GM18502 (cell line): ENCODE measurements around the gene TMEM35A.
"Not testable (repeated sequence)": the region's sequence is repeated elsewhere in the genome, so short reads cannot be mapped to it uniquely, and the experiment has no call there.

ENCODE experiments used
- ATAC-seq: cut with Tn5 transposase; IDR thresholded peaks from one replicate; pipeline ENCODE4 v1.9.1; 2021; ENCODE audit warnings: mild to moderate bottlenecking; ENCODE audit not compliant: unreplicated experiment, poor library complexity

TMEM35A gene, protein sequence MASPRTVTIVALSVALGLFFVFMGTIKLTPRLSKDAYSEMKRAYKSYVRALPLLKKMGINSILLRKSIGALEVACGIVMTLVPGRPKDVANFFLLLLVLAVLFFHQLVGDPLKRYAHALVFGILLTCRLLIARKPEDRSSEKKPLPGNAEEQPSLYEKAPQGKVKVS

GRCh38 chrX:101078716-101079598 lies at the start of gene TMEM35A:
Gene TMEM35A, plus strand, starts transcription at chrX:101078879. Its CDS starts 124 bp downstream, at chrX:101079003.
- ATAC-seq: no peak

GRCh38 chrX:101029665-101030064 lies 49.0 kb upstream of the TMEM35A start:
- ATAC-seq: no peak

GRCh38 chrX:101037231-101037630 lies 41.4 kb upstream of the TMEM35A start:
- no peak for ATAC-seq

GRCh38 chrX:101040197-101040596 lies 38.5 kb upstream of the TMEM35A start:
- peak; percentile 45 for ATAC-seq

- ATAC-seq: peak; percentile 21
These were observed 27.5 kb upstream of the TMEM35A start for GRCh38 chrX:101051153-101051548.

DNA sequence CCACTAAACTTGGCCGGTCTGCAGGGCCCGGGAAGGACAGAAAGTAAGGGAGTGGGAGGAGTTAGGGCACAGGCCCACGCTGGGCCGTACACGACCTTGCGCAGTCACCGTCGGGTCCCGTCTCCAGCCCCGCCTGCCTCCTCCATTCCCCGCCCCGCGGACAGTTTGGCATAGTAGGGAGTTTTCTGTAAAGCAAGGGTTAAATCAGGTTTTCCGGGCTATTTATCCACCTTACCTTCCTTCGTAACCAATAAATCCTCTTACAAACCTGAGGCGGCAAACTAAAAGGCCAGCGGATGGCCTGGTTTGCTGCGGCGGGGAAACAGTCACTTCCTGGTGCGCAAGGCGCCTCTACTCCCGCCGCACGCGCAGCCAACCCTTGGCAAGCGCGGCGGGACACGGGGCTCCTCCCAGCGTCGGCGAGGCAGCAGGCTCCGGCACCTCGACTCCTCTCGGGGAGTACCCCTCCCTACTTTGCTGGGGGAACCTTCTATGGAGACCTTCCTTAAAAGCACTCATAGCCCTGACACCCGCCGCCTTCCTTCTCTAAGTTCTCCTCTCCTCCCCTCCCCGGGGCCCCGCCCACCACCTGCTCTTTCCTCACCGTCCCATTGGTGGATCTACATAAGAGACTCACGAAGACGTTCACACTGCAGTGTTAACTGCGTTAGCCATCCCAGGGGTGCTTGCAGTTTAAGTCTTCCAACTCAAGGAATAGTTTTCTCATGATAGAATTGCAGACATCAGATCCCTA lies 27.0 kb upstream of the TMEM35A start, which contains the start of gene TRMT2B:
Gene TRMT2B, minus strand, starts transcription at position 563 of the 754 bp plus-strand sequence. CDS start 9,822 bp downstream, outside the sequence.
- peak; percentile 92 for ATAC-seq

DNA sequence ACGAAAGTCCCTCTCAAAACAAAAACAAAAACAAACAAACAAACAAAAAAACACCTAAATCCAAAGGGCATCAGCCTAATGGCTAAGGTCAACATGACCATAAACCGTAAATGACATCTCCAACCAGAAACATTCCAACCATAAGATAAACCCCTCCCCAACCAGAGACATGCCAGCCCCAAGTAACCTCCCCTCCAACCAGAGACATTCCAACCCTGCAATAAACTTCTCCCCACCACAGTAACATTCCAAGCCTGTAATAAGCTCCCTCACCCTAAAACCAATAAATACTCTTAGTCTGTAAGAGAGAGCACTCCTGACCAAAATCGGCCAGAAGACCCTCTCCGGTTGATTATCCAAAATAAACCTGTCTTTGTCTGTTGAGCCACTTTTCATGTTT lies 22.1 kb upstream of the TMEM35A start:
- ATAC-seq: not testable (repeated sequence)

DNA sequence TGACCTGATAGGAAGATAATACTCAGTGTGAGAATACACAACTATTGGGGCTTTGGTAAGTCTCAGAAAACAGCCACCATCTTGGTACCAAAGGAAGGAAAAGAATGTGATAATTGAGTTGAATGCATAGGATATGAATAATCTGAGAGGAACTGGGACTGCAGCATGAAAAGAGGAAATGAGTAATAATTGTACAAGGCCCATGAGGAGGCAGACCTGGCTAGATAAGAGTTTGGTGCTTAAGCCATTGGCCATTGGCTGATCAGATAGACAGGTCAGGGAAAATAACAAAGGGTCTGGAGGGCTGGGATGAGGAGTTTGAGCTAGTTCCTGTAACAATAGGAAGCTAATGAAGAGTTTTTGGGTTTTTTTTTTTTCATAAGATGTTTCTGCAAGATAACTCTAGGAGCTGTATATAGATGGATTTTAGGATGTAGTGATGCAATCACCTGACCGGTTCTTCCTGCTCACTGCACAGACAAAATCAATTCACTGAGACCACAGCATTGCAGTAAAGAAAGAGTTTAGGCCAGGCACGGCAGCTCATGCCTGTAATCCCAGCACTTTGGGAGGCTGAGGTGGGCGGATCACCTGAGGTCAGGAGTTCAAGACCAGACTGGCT lies 21.5 kb upstream of the TMEM35A start:
- peak; percentile 96 for ATAC-seq

DNA sequence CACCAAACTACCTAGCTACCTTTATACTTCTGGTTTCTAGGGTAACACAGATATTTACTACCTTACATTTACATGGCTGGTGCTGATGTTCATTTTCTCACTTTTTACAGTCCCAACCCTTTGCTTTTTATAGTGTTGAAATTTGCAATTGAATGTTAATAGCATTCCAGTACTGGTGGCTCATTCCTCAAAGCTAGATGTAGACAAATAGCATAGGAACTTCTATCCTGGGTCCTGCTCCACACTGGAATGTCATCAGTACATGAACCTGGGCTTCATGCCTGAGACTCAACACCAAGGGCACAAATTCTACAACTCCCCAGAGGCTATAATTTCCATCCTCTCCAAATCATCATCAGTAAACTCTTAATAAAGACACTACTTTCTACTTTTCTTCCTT lies 16.5 kb upstream of the TMEM35A start:
- ATAC-seq: no peak

GRCh38 chrX:101071582-101071981 lies 7.1 kb upstream of the TMEM35A start:
- ATAC-seq: no peak

- ATAC-seq: no peak
These were observed 1.1 kb downstream of the TMEM35A start for GRCh38 chrX:101079736-101080270.

GRCh38 chrX:101080326-101081124 lies 1.8 kb downstream of the TMEM35A start:
- no peak for ATAC-seq

DNA sequence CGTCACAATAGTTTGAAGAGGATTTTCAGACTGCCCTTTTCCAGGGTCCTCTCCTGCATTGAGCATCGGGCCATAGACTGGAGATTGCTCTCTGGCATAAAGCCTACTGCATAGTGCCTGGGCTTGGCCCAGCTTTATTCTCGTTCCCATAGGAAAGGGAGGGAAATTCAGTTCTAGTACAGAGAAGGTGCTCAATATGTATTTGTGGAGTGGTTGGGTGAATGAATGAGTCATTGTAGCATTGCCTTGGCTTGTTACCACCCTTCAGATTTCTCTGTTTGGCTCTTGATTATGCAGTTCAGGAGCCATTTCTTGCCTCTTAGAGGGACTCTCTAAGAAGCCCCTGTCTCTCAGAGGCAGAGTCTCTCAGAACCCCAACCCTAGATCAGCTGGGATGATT lies 2.6 kb downstream of the TMEM35A start:
- ATAC-seq: no peak

DNA sequence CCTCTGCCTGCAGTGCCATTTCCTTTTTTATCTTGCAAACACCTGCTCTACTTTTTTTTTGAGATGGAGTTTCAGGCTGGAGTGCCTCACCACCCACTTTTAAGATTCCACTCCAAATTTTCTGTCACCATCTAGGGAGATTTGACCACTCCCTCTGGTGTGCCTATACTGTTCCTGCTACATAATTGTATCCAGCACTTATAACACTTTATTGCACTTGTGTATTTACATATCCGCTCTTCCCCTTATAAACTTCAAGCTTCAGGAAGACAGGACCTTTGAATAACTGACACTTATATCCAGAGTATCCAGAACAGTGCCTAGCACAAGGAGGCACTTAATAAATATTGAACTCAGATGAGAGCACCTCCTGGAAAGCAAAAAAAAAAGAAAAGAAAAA lies 13.1 kb downstream of the TMEM35A start:
- ATAC-seq: no peak

DNA sequence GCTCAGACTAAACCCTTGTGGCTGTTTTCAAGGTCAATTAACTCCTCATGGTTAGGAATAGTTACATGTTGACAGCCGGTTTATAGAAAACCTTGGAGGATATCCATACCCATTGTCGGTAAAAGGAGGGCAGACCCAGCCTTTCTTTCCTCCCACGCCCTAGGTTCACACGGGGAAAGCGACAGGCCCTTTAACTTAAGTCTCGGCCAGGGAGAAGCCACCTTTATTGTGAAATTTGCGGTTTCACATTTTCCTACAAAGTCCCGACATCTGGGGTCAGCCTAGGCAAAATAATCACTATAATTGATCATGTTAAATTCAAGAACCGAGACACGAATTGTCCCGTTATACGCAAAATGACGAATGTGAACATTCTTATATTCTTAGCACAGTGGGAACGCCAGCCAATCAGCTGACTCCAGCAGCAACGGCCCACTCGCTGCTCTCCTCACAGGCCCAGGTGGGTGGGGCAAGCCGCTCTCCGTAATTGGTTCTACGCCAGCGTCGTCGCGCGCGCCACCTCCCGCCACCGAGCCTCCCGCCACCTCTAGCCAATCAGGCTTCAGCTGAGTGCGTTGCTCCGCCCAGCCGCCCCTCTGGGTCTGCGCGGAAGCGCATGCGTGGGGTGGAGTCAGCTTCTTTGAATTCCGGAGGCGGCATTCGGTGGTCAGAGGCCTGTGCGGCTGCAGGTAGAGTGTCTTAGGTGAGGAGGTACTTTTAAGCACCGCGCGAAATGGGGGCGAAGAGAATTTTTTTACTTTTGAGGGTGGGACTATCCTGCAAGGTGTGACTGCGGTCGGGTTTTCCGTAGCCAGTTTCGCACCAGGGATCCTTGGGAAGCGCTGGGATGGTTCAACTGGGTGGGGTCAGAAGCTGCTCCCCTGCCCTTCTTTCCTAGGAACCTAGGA lies 19.1 kb downstream of the TMEM35A start, which contains the start of gene CENPI:
Gene CENPI, plus strand, starts transcription at position 659 of the 908 bp plus-strand sequence. CDS start 2,867 bp downstream, outside the sequence.
- peak; percentile 99 for ATAC-seq

DNA sequence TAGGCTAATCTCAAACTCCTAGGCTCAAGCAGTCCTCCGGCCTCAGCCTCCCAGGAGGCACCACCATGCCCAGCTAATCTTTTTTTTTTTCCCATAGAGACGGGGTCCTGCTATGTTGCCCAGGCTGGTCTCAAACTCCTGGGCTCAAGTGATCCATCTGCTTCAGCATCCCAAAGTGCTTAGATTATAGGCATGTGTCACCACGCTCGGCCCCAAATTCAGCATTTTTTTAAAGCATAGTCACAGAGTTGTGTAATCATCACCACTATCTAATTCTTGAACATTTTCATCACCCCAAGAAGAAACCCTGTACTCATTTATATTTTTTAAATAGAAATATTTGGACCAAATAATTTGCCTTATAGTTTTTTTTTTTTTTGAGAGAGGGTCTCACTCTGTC lies 29.6 kb downstream of the TMEM35A start:
- no peak for ATAC-seq

GRCh38 chrX:101117701-101118100 lies 39.0 kb downstream of the TMEM35A start:
- no peak for ATAC-seq

GRCh38 chrX:101136235-101136634 lies 57.6 kb downstream of the TMEM35A start:
- no peak for ATAC-seq
